Measurements from ENCODE around the gene PRAMEF2.
"Not testable (repeated sequence)": the region's sequence is repeated elsewhere in the genome, so short reads cannot be mapped to it uniquely, and the experiment has no call there.

PRAMEF2 gene, protein sequence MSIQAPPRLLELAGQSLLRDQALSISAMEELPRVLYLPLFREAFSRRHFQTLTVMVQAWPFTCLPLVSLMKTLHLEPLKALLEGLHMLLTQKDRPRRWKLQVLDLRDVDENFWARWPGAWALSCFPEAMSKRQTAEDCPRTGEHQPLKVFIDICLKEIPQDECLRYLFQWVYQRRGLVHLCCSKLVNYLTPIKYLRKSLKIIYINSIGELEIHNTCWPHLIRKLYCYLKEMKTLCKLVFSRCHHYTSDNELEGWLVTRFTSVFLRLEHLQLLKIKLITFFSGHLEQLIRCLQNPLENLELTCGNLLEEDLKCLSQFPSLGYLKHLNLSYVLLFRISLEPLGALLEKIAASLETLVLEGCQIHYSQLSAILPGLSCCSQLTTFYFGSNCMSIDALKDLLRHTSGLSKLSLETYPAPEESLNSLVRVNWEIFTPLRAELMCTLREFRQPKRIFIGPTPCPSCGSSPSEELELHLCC

DNA sequence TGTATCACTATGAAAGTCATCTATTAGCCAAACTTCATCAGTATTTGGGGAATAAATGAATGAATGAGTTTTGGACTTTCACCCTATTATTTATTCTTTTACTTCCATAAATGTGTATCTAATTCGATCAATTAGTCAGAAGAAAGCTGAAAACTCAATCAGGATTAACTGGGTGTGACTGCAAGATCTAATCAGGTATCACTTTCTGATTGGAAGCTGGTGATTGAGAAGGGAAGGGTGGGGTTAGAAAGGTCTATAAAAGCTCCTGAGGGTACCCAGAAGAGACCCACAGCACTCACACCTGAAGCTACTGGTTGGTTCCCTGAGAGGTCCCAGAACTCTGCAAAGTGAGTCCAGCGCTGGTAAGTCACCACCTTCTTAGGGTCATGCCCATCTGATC, at the start of gene PRAMEF2:
Gene PRAMEF2 (plus strand): TSS at position 301 of the 400 bp plus-strand sequence. CDS start 1,924 bp downstream, outside the sequence.
- not testable (repeated sequence) for DNase-seq (ENCODE audit: low read depth in 2 of 2)

DNA sequence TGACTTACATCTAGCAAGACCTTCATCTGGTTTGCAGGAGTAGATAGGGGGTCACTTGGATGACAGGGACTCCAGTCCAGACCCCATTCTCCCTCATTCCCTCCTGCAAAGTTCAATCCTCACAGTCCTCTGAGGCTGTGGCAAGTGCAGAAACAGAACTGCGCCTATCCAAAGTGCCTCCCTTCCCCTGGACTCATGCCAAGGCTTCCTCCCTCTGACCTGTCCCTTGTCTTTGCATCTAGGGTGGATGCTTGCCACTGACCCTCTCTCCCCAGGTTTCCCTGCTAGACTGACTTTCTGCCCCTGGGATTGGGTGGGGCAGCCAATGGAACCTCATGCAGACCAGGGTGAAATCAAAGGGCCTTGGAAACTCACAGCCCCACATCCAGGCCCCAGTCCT, 47.0 kb upstream of the PRAMEF2 start:
- DNase-seq (ENCODE audit: low read depth in 2 of 2) = no peak

DNA sequence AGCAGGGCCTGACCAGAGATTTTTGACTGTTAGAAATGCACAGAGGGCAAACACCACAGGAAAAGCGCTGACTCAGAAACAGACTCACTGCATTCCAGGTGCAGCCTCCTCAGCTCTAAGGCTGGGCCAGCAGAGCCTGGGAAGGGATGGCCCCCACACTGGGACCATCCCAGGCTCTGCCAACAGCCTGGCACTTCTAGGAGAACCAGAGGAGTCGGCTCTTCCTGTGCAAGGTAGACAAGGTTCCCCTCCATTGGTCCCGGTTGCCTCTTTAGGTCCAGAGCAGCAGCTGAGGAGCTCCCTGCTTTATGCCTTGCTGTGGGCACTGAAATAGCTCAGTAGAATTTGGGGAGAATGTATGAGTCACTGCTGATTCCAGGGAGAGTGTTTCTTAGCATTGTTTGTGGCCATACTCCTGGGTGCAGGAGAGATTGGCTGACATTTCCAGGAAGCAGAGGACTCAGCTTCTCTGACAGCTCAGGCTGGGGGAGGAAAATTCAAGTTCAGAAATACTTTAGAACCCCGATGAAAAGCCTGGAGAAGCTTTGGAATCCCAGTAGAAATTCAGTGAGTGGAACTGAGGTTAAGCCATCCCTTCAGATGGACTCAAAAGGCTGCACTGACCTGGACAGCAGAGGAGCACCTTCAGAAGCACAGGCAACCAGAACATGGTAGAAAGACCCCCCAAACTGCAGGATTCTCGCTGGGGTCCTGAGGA, 46.0 kb upstream of the PRAMEF2 start:
- no peak for DNase-seq (ENCODE audit: low read depth in 2 of 2)

DNA sequence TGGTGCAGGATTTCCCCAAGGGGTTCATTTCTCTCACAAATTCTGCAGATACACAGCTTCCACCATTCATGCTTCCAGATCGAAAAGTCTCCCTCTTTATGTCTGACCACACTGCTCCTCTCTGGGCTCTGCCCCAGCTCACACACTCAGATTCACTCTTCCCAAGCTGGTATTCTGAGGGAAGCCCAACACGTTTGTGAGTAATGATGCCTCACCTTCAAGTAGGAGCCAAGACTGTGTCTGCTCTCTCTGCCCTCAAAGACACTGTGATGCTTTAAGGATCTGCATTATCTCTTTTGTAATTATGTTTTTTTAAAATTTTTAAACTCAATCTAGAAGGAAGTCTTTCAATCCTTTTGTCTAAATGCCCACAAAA, 45.5 kb upstream of the PRAMEF2 start:
- no peak for DNase-seq (ENCODE audit: low read depth in 2 of 2)

DNA sequence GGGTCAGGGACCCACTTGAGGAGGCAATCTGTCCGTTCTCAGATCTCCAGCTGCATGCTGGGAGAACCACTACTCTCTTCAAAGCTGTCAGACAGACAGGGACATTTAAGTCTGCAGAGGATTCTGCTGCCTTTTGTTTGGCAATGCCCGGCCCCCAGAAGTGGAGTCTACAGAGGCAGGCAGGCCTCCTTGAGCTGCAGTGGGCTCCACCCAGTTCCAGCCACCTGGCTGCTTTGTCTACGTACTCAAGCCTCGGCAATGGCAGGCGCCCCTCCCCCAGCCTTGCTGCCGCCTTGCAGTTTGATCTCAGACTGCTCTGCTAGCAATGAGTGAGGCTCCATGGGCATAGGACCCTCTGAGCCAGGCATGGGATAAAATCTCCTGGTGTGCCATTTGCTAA, 37.8 kb upstream of the PRAMEF2 start:
- not testable (repeated sequence) for DNase-seq (ENCODE audit: low read depth in 2 of 2)

DNA sequence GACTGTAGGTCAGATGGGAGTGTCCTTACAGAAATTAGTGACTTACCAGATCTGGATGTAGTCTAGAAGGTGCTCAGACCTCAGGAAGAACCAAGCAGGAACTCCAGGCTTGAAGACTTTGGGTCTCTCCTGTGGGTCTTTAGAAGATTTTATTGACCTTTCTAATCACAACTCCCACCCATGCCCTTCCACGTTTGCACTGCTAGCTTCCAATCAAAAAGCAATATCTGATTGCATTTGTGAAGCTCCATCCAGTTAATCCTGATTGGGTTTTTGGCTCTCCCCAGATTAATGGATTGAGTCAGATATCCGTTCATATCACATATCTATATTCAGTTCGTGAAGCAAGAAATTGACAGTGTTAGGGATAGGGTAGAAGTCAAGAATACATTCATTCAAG, 25.6 kb upstream of the PRAMEF2 start, which contains the start of gene PRAMEF11:
Gene PRAMEF11 (minus strand): TSS at position 101 of the 400 bp plus-strand sequence. CDS start 2,621 bp downstream, outside the sequence.
- not testable (repeated sequence) for DNase-seq (ENCODE audit: low read depth in 2 of 2)

DNA sequence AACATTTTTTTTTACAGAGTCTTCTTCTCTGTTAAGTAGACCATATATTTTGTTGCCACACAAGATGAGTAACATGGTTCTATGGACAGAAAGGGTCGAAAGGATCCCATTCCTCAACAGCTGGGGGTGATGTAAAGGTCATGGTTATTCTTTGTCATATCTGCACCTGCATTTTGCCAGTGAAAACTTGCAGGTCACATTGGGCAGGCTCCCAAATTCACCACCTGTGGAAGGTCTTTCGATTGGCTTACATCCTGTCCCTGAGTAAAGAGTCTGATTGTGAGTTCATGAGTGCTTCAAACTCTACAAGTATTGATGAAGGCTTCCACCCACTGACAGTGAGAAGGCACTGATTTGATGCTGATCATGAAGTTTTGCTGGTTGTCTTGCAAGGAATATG, 23.6 kb upstream of the PRAMEF2 start:
- DNase-seq (ENCODE audit: low read depth in 2 of 2) = not testable (repeated sequence)

DNA sequence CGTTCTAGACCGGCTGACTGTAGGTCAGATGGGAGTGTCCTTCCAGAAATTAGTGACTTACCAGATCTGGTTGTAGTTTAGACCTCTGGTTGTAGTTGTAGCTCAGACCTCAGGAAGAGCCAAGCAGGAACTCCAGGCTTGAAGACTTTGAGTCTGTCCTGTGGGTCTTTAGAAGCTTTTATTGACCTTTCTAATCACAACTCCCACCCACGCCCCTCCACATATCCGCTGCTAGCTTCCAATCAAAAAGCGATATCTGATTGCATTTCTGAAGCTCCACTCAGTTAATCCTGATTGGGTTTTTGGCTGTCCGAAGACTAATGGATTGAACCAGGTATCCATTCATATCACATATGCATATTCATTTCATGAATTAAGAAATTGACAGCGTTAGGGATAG, 8.3 kb upstream of the PRAMEF2 start, which contains the start of gene HNRNPCL1:
Gene HNRNPCL1 (minus strand): TSS at position 101 of the 400 bp plus-strand sequence. CDS start 431 bp downstream, outside the sequence.
- not testable (repeated sequence) for DNase-seq (ENCODE audit: low read depth in 2 of 2)

DNA sequence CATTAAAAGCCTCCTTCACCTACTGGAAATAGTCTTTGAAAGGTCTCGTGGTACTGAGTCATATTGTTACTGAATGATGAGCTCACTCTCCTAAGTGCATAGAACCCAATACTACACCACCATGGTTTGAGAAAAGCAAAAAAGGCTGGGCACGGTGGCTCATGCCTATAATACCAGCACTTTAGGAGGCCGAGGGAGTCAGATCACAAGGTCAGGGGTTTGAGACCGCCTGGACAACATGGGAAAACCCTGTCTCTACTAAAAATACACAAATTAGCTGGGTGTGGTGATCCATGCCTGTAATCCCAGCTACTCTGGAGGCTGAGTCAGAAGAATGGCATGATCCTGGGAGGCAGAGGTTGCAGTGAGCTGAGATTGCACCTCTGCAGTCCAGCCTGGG, 5.1 kb upstream of the PRAMEF2 start:
- DNase-seq (ENCODE audit: low read depth in 2 of 2) = no peak

DNA sequence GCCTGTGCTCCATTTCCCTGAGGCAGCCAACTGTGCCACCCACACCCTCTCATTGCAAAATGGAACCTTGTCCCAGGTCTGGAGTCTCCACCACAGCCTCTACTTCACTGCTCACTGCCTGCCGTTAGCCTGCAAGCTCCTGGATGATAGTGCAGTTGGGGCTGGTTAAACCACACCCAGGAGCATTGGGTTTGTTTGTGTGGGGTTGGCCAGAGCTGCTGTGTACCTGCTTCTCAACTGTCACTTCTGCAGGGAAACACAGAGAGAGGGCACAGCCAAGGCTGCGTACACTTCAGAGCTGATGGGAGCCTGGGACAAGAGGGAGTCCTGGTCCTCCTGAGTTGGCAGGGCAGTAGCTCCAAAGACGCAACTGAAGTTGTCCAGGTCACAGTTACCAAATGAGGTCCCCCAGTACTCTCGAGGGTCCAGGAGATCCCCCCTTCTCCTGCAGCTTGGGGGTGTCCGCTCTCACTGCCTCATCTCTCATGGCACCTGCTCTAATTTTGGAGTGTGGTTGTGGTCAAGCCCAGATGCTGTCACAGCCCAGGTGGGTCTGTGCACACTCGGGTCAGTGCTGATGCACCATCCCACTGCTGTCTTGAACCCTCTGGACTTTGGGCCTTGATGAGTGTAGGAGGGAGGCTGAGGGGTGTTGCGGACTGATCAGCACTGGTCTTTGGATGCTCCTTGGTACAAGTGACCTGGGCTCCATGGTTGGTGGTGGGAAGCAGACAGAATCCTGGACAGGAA, 6.4 kb downstream of the PRAMEF2 start:
- not testable (repeated sequence) for DNase-seq (ENCODE audit: low read depth in 2 of 2)

DNA sequence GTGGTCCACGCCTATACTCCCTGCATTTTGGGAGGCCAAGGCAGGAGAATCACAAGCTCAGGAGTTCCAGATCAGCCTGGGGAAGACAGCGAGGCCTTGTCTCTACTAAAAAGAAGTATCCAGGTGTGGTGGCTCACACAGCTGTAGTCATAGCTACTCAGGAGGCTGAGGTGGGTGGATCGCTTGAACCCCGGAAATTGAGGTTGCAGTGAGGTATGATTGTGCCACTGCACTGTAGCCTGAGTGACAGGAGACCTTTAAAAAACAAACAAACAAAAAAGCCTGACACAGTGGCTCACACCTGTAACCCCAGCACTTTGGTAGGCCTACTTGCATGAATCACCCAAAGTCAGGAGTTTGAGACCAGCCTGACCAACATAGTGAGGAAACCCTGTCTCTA, 21.6 kb downstream of the PRAMEF2 start:
- not testable (repeated sequence) for DNase-seq (ENCODE audit: low read depth in 2 of 2)

DNA sequence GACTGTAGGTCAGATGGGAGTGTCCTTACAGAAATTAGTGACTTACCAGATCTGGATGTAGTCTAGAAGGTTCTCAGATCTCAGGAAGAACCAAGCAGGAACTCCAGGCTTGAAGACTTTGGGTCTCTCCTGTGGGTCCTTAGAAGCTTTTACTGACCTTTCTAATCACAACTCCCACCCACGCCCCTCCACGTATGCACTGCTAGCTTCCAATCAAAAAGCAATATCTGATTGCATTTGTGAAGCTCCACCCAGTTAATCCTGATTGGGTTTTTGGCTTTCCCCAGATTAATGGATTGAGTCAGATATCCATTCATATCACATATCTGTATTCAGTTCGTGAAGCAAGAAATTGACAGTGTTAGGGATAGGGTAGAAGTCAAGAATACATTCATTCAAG, 29.2 kb downstream of the PRAMEF2 start, which contains the start of gene PRAMEF4:
Gene PRAMEF4 (minus strand): TSS at position 101 of the 400 bp plus-strand sequence. CDS start 2,807 bp downstream, outside the sequence.
- DNase-seq (ENCODE audit: low read depth in 2 of 2) = not testable (repeated sequence)

DNA sequence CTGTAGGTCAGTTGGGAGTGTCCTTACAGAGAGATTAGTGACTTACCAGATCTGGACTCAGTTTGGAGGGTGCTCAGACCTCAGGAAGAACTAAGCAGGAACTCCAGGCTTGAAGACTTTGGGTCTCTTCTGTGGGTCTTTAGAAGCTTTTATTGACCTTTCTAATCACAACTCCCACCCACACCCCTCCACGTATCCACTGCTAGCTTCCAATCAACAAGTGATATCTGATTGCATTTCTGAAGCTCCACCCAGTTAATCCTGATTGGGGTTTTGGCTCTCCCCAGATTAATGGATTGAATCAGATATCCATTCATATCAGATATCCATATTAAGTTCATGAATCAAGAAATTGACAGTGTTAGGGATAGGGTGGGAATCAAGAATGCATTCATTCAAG, 41.3 kb downstream of the PRAMEF2 start, which contains the start of gene PRAMEF10:
Gene PRAMEF10 (minus strand): TSS at position 101 of the 400 bp plus-strand sequence. CDS start 2,423 bp downstream, outside the sequence.
- not testable (repeated sequence) for DNase-seq (ENCODE audit: low read depth in 2 of 2)

DNA sequence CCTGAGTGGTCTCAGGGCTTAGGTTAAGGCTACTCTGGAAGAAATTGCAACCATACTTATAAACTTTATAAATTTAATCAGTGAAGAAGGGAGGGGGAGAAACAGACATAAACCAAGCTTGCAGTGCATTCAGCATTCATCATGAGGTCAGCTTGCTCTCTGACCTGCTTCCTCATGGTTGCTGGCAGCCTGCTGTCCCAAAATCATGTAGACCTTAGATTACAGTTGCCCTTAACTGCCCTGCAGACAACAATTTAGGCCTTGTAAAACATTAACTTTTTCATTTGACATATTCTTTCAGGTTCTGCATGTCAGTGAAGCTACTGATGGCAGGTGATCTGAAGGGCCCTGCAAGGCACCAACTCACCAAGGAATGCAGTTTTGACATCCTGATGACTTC, 42.3 kb downstream of the PRAMEF2 start:
- not testable (repeated sequence) for DNase-seq (ENCODE audit: low read depth in 2 of 2)

DNA sequence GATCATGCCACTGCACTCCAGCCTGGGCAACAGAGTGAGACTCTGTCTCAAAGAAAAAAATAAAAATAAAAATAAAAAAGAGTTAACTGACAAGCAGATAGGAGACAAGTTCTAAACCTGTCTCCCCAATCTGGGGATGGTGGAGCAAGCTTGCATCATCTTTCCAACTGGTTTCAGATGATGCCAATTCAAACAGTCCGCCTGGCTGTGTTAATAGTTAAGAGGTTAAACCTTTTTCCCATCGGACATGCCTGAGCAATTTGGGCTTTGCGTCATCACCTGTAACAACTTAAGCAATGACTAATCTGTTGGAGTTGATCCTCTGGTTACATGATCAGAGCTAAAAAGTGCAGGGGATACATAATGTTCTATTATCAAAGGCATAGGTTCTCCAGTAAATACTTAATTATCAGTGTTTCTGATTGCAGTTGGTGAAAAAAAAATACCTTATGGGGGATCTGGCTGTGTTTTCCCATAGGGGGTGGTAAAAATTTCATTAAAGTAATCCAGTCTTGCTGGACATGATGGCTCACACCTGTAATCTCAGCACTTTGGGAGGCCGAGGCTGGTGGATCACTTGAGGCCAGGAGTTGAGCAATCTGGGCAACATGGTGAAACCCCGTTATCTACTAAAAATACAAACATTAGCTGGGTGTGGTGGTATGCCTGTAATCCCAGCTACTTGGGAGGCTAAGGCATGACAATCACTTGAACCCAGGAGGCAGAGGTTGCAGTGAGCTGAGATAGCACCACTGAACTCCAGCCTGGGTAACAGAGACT, 47.1 kb downstream of the PRAMEF2 start:
- DNase-seq (ENCODE audit: low read depth in 2 of 2) = not testable (repeated sequence)
